ENCODE measurements around the gene HMGXB3. TPM values are rescaled to one million over a fixed set of nuclear protein-coding genes. Genes with fewer than 3 reads are reported as not detected.

Gene HMGXB3
- total RNA-seq, 2 donors from 2014 or later = 22.2 to 34.0 TPM

DNA sequence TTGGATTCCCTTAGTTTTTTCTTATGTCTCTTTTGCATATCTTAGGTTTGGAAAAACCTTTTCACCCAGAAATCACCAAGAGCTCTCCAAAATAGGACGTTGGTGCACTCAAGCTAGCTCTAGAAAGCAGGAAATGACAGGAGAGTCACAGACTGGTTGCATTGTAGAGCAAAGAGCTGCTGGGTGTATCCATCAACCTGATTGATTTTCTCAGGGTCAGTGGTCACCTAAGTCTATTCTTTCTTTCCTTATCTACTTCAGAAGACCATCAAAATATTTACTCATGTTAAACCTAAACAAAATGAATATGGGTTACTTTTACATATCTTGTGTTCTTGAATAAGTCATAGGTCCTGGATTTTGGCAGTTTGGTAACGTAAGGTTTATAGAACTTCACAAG is 25.1 kb upstream of the HMGXB3 start:
- intact Hi-C loops (cut with DNase I, micrococcal nuclease) = no loop called here
- DNase-seq (no peak), ATAC-seq (no peak)

DNA sequence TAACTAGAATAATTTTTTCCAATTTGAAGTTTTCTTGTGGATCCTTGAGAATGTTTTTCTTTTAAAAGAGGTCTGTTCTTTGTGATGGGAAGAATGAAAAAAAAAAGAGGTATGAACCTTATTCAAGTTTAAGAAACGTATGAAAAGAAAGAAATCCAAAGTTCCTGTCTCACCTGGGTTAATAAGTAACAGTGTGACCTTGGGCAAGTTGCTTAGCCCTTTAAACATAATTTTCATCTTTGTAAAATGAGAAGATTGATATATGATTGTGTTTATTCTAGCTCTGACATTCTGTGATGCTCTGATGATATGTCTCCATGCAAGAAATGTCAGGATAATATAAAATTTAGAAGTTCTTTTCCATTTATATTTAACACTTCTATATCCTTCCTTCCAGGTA is 20.6 kb upstream of the HMGXB3 start:
- ATAC-seq (peak; percentile 36), DNase-seq (no peak)
- intact Hi-C loops (cut with DNase I, micrococcal nuclease) = no loop called here

DNA sequence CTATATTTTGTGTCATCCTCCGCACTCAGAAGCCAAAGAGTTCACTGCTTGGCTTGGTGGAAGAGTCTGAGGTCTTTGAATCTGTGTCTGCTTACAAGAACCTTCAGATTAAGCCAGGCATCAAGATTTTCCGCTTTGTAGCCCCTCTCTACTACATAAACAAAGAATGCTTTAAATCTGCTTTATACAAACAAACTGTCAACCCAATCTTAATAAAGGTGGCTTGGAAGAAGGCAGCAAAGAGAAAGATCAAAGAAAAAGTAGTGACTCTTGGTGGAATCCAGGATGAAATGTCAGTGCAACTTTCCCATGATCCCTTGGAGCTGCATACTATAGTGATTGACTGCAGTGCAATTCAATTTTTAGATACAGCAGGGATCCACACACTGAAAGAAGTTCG is 19.3 kb upstream of the HMGXB3 start:
- intact Hi-C loops (cut with DNase I, micrococcal nuclease) = no loop called here
- ATAC-seq (no peak), DNase-seq (no peak)

DNA sequence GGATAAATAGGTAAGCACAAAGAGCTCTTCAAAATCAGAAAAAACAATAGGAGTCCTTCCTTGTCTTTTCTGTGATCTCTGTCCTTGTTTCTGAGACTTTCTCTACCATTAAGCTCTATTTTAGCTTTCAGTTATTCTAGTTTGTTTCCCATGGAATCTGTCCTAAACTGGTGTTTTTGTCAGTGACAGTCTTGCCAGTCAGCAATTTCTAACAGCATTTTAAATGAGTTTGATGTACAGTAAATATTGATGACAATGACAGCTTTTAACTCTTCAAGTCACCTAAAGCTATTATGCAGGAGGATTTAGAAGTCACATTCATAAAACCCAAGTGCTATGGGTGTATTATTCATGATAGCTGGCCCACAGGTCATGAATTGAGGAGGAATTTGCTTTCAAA is 18.0 kb upstream of the HMGXB3 start:
- intact Hi-C loops (cut with DNase I, micrococcal nuclease) = no loop called here
- DNase-seq = no peak
- no peak for ATAC-seq

DNA sequence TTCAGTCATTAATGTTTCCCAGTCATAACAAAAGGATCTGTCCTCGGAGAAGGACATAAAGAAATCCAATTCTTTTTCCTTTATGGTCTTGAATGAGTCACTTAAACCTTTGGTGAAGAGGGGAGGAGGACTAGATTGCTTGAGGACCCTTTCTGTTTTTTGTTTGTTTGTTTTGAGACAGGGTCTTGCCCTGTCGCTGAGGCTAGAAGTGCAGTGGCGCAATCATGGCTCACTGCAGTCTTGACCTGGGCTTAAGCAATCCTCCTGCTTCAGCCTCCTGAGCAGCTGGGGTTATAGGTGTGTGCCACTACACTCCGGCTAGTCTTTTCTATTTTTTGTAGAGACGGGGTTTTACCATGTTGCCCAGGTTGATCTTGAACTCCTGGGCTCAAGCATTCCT is 12.4 kb upstream of the HMGXB3 start:
- ATAC-seq = peak; percentile 2

DNA sequence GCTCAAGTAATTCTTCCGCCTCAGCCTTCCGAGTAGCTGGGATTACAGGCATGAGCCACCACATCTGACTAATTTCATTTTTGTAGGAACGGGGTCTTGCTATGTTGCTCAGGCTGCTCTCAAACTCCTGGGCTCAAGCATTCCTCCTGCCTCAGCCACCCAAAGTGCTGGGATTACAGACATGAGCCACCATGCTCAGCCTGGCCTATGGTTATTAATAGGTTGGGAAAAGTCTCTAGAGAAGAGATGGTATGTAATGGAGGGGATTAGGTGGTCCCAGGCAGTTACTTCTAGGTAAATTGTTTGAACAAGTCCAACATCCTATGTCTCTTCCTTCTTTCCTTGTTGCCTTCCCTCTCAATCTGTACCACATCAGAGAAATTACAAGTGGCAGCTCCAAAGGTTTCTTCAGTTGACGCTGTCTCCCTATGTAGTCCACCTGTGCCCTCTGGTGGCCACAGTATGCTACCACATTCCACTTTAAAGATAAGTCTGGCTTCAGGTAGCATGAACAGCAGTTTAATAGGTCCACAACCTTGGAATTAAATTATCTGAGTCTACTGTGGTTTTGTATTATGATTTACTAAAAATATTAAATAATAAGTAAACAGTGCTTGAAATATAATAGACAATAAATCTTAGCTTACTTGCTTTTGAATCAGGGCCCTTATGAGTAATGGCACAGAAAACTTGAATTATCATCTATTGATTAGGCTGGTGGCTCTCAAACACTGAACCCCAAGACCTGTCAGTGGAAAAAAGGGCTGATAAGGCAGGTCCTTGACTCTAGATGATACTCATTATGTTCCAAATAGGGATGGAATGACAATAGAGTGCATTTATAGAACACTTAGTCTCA is 9.8 kb upstream of the HMGXB3 start:
- DNase-seq (peak; percentile 58 to 85), ATAC-seq (peak; percentile 67)
- intact Hi-C loops (cut with DNase I, micrococcal nuclease) = loop anchor here (10.0 kb wide), 1 partner anchor 156 kb away; no protein-coding TSS in a partner anchor

More for the DNA sequence above, 12.4 kb upstream of the HMGXB3 start:
- DNase-seq = no peak
- intact Hi-C loops (cut with DNase I, micrococcal nuclease) = no loop called here

DNA sequence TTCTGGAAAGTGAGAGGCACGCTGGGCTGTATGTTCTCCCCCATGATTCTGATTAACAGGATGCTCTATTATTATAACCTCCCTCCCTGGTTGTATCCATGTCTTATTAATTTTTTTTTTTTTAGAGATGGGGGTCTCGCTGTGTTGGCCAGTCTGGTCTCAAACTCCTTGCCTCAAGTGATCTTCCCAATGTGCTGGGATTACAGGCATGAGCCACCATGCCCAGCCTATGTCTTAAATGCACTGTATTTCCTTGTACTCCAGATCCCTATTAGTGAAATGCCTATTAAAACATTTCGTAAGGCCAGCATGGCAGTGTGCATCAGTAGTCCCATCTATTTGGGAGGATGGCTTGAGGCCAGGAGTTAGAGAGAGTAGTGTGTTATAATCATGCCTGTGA is 7.1 kb upstream of the HMGXB3 start:
- ATAC-seq (no peak), DNase-seq (no peak)
- intact Hi-C loops (cut with DNase I, micrococcal nuclease) = loop anchor here (10.0 kb wide), 1 partner anchor 159 kb away; no protein-coding TSS in a partner anchor

DNA sequence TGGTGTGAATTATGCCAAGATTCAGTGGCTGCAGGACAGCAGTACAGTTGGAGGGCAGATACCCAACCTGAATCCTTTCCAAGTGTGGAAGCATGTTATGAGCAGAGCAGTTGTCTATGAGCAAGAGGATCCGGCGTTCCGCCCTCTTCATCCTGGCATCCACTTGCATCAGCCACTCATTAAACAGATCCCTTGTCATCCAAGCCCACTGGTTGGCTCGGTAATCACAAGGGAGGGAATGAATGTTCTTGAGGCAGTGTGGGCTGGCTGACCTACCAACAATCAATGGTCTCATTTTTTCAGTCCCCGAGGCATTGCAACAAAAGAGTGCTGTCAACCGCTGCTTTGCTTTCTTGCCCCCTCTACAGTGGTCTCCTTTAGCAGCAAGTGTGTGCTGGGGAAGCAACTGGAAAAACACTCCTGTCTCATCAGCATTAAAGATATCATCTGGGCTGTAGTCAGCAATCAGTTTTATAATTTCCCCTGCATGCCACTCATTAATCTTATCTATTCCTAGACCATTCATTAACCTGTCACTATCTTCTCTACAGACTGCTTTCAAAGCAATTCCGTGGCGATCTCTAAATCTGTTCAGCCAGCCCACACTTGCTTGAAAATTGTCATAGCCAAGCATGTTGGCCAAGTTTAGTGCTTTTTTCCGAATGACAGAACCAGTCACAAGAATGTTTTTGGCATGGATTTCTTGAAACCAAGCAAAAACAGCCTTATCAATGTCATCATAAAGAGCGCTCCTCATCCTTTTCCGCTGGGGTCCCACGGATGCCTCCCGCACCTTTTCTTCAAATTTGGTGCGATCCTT is 4.9 kb upstream of the HMGXB3 start:
- no peak for DNase-seq
- intact Hi-C loops (cut with DNase I, micrococcal nuclease) = loop anchor here (10.0 kb wide), 1 partner anchor 161 kb away; no protein-coding TSS in a partner anchor
- ATAC-seq = no peak

DNA sequence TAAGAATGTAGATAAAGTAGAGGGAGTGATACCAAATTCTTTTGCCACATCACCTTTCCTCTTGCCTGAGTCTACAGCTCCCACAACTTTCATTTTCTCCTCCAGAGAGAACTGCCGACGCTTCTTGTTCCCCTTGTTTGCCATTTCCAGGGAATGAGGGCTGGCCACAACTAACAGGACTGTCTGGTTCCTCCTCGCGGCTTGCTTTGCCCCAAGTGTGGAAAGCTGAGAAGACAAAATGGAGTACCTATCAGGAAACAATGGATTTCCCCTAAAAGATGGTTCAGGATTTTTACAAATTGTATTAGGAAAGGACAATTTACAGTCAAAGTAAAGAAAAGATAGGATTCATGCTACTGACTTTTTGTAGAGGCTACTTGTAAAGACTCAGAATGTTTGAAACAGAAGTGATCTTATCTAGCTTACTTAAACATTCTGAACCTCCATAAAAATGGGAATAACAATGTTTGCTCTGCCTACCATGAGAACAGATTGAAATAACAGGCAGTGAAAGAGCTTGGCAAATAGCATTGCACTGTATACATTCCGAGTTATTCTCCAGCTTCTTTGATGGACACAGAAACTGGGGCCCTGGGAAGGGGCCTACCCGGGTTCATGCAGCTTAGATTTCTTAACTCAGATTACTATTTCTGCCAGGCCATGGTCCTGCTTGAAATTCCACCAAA is 4.2 kb upstream of the HMGXB3 start:
- intact Hi-C loops (cut with DNase I, micrococcal nuclease) = loop anchor here (10.0 kb wide), 1 partner anchor 162 kb away; no protein-coding TSS in a partner anchor
- no peak for DNase-seq
- ATAC-seq = no peak

DNA sequence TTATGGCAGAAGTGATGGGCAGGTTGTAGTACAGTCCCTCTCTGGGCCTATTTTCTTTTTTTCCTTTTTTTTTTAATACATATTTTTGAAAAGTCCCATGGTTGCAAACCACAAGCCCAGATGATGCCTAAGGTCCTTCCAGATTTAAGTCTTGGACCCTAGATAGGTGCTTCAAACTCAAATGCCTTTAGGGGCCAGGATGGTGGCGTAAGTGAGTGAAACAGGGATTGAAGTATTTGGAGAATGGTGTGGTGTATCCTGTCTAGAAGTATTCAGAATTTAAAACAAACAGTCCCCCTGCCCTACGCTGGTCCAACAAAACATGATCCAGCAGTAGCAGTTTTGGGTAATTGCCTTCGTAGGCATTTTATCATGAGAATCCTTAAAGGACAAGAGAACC is 2.3 kb upstream of the HMGXB3 start:
- ATAC-seq = no peak
- intact Hi-C loops (cut with DNase I, micrococcal nuclease) = loop anchor here (10.0 kb wide), 1 partner anchor 163 kb away; no protein-coding TSS in a partner anchor
- DNase-seq = no peak

DNA sequence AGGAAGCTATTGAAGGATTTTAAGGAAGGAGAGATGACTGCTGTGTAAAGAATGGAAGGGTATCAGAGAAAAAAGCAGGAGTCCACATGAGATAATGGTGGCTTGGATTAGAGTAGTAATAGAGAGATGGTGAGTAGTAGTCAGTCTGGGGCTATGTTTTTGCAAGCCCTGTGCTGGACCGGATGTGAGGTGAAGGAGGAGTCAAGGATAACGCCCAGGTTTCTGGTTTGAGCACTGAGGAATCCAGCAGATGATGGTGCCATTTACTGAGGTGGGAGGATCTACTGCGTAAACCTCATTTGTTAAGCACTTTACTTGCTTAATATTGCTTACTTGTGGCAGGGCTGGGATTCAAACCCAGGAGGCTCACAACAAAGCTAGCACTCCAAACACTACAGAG is 1.2 kb upstream of the HMGXB3 start:
- intact Hi-C loops (cut with DNase I, micrococcal nuclease) = loop anchor here (10.0 kb wide), 1 partner anchor 165 kb away; no protein-coding TSS in a partner anchor
- ATAC-seq (no peak), DNase-seq (no peak)

DNA sequence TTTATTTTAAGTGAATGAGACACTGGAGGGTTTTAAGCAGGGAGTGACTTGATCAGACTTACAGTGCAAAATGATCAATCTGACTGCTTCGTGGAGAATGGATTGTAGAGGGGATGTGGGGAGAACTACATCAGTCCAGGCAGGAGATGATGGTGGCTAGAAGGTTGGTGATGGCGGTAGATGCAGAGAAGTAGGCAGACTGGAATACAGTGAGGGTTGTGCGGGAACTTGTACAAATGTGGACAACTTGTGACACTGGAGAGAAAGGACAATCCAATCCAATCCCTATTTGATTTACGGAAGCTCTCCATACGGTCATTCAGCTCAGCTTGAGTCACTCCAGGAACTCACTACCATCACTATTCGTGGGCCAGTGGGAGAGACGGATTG is 678 bp upstream of the HMGXB3 start:
- intact Hi-C loops (cut with DNase I, micrococcal nuclease) = loop anchor here (10.0 kb wide), 1 partner anchor 165 kb away; no protein-coding TSS in a partner anchor
- DNase-seq (no peak), ATAC-seq (peak; percentile 44)

DNA sequence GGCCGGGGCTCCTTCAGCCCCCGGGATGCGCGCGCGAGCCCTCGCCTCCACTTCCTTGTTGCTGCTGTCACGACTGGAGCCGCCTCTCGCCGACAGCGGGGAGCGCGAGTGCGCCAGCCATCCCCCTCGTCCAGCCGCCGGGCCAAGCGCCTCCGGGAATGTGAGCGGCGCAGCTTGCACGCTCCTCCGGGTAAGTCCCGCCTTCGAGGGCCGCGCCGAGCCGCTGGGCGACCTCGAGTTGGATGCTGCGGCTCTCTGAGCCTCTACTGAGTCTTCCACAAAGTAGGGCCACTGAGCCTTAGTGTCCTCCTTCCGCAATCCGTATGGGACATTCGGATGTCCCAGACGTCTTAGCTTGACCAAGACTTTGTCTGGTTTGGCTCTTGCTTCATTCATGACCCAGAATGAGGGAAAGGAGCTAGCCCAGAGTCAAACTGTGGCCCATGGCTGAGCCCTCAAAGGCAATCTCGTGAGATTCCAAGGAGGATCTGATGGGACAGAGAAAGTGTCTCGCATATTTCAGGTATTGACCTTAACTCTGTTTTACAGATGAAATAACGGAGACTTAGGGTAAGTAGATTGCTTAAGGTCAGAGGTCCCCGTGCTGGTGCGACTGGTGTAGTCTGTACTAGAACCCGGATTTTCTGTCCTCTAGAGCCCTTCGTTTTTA is 586 bp downstream of the HMGXB3 start:
- peak; percentile 47 for ATAC-seq
- DNase-seq = peak; percentile 47 to 66
- intact Hi-C loops (cut with DNase I, micrococcal nuclease) = no loop called here

DNA sequence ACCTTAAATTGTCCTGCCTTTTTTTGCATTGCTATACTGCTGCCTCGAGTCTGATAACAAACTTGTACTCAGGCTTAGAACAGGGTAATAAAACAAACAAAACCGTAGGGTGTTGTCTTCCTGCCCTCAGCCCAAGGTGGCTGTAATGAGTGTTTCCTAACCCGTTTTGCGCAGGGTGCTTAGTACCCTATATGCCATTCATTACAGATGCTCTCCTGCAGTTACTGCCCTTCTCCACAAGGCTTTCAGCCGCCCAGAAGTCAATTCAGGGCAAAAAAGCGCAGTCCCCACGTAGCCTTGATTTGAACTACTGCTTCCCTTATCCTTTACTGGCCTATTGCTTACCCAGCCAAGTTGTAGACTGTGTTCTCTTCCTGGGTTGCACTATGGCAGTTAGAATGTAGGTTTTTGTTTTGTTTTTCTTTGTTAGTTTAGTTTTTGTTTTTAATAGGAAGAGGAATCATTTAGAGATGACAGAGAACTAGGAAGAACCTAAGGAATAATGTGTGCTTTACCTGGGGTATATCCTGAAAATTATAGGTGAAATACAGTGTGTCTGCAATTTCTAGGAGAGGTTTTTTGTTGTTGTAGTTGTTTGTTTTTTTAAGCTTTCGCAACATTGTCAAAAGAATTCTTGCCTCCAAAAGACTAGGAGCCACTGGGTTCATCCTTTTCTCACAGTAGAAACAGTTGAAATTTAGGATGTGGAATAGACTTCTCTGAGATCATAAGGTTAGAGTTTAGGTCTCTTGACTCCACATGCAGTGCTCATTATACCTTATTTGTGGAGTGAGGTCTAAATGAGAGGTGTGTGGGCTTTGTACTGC is 1.3 kb downstream of the HMGXB3 start:
- DNase-seq (peak; percentile 48 to 49), ATAC-seq (peak; percentile 53)
- intact Hi-C loops (cut with DNase I, micrococcal nuclease) = no loop called here

DNA sequence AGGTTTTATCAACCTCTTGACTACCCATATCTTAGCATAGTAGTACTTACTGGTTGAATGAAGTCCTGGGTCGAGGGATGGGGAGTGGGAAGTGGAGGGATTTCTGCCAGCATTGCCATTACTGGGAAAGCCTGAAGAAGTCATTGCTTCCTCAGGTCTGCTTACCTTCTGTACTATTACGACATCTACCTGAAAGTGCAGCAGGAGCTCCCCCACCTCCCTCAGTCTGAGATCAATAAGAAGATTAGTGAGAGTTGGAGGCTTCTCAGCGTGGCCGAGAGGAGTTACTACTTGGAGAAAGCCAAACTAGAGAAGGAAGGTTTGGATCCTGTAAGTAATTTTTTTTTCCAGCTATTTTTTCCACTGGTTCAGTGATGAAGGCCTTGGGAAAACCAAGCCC is 5.8 kb downstream of the HMGXB3 start:
- DNase-seq (no peak), ATAC-seq (no peak)
- intact Hi-C loops (cut with DNase I, micrococcal nuclease) = no loop called here

DNA sequence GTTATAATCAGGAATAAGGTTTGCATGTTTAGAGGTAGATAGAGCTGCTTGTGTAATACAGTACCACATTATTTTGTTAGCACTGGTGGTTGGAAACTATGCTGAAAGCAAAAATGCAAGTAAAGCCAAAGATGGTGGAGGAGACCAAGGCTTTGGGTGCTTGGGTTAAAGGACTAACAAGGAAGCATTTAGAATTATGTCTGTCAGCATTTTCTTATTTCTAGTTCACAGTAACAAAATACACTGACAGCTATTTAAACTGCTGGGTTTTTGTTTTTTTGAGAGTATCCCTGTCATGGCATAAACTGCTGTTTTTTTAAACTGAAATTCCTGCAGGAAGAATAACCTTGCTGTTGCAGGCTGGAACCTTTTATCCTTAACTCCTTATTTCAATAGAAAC is 6.5 kb downstream of the HMGXB3 start:
- no peak for ATAC-seq
- no peak for DNase-seq
- intact Hi-C loops (cut with DNase I, micrococcal nuclease) = no loop called here

DNA sequence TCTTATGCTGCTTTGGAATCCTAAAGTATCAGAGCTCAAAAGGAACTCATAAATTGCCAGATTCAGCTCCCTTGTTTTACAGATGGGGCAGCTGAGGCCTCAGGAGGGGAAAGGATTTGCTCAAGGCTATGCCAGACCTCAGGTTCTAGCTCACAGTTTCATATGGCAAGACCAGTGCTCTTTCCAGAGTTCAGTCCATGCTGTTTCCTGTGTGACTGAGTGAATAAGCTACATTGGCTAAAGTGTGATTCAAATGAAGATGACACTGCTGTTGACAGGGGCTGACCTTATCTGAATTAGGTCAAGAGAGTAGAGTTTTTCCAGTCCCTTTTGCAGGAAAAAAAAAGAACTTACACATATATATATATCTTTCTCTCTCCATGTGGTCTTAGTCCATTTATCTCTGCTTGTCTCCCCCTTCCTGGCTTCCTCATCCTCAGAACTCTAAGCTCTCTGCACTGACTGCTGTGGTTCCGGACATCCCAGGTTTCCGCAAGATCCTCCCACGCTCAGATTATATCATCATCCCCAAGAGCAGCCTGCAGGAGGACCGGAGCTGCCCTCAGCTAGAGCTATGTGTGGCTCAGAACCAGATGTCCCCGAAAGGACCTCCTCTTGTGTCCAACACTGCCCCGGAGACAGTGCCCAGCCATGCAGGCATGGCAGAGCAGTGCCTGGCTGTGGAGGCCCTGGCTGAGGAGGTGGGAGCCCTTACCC is 9.3 kb downstream of the HMGXB3 start:
- ATAC-seq = no peak
- intact Hi-C loops (cut with DNase I, micrococcal nuclease) = no loop called here
- no peak for DNase-seq

Measured in left colon (tissue), 2 donors.